ENCODE data around the gene TREM2. TPM values are rescaled to one million over a fixed set of nuclear protein-coding genes. Genes with fewer than 3 reads are reported as not detected.

The TREM2 gene
- total RNA-seq, 2 experiments from 2014 or later, result not detected

DNA sequence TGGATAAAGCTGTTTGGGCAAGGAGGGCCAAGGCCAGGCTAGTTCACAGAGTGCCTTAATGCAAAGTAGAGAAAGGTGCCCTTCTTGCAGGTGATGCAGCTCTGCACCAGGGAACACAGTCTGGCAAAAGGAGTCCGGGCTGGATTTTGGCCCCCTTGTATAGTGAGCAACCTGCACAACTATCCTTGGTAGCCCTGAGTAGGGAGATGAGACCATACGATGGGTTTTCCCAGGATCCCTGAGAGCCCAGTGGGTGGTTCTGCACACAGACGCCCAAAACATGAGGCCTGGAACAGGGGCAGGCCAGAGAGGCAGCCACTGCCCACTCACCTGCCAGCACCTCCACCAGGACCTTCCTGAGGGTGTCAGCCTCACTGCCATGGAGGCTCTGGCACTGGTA lies 2.0 kb downstream of the TREM2 start:
- DNase-seq (no peak), ATAC-seq (ENCODE audit: poor library complexity) (no peak)
- Mint-ChIP-seq H3K27me3 (peaks cover 13% of the 10 kb centered on the region), H3K9me3 (no peaks in the 10 kb centered on the region), H3K27ac (no peak overlapping the region), H3K36me3 (ENCODE audit: low read depth) (no peaks in the 10 kb centered on the region), H3K4me3 (no peak overlapping the region), H3K4me1 (ENCODE audit: low read depth) (no peaks in the 10 kb centered on the region)
- peaks cover 0 to 2% of the 10 kb centered on the region in 2 experiments for H3K27me3 ChIP-seq (ENCODE audit: control insufficient read depth in 1 of 2, insufficient read depth in 2 of 2, low read length in 2 of 2)
- H3K27ac ChIP-seq (ENCODE audit: low read depth in 1 of 2, low read length in 2 of 2), result no peak overlapping the region
- no peaks in the 10 kb centered on the region for H3K4me1 ChIP-seq (ENCODE audit: insufficient read depth, low read length)
- H3K36me3 ChIP-seq (ENCODE audit: insufficient read depth, low read length), result no peaks in the 10 kb centered on the region
- no peak overlapping the region for H3K4me3 ChIP-seq (ENCODE audit: low read length)
- ChIA-PET CTCF (no interaction called here), POLR2A (no interaction called here)
- TF ChIP-seq, protein P1, sequence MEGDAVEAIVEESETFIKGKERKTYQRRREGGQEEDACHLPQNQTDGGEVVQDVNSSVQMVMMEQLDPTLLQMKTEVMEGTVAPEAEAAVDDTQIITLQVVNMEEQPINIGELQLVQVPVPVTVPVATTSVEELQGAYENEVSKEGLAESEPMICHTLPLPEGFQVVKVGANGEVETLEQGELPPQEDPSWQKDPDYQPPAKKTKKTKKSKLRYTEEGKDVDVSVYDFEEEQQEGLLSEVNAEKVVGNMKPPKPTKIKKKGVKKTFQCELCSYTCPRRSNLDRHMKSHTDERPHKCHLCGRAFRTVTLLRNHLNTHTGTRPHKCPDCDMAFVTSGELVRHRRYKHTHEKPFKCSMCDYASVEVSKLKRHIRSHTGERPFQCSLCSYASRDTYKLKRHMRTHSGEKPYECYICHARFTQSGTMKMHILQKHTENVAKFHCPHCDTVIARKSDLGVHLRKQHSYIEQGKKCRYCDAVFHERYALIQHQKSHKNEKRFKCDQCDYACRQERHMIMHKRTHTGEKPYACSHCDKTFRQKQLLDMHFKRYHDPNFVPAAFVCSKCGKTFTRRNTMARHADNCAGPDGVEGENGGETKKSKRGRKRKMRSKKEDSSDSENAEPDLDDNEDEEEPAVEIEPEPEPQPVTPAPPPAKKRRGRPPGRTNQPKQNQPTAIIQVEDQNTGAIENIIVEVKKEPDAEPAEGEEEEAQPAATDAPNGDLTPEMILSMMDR (IDR thresholded peaks at IDR 0.05), result no peak
- intact Hi-C loops (cut with DNase I, micrococcal nuclease), result no loop called here
- H3K9me3 ChIP-seq (ENCODE audit: control insufficient read depth in 1 of 2, insufficient read depth in 1 of 2, low read length in 2 of 2), result no peaks in the 10 kb centered on the region

DNA sequence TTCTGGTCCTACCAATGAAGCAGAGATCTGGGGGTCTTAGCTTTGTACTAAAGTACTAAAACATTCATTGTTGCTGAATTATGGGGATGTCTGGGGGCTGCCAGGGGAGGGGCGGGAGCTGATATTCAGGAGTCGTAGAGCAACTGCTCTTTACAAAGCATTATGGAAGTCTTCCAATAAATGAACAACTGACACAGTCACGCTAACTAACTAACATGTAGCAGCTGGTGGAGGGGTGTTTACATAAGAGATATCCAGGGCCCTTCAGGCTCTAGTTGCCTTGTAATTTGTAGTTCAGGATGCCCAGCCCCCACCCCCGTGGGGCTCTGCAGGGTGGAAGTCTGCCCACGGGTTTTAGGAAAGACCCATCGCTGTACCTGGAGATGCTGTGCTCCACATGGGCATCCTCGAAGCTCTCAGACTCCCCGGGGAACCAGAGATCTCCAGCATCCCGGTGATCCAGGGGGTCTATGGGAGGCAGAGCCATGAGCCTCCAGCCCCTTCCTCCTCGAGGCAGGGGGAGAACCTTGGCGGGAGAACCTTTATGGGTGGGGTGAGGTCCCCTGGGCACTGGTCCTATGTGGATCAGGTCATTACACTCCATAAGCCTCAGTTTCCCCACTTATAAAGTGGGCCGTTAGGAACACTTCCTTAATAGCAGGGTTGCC lies 3.4 kb downstream of the TREM2 start:
- Mint-ChIP-seq H3K4me1 (ENCODE audit: low read depth) (no peaks in the 10 kb centered on the region), H3K4me3 (no peak overlapping the region), H3K27ac (no peak overlapping the region), H3K9me3 (no peaks in the 10 kb centered on the region), H3K36me3 (ENCODE audit: low read depth) (no peaks in the 10 kb centered on the region), H3K27me3 (peaks cover 13% of the 10 kb centered on the region)
- ChIA-PET CTCF (no interaction called here), POLR2A (no interaction called here)
- TF ChIP-seq, protein P1 (IDR thresholded peaks at IDR 0.05), result no peak
- H3K27me3 ChIP-seq (ENCODE audit: control insufficient read depth in 1 of 2, insufficient read depth in 2 of 2, low read length in 2 of 2), result peaks cover 0 to 2% of the 10 kb centered on the region in 2 experiments
- intact Hi-C loops (cut with DNase I, micrococcal nuclease), result loop anchor here in 1 of 2 experiments (5.0 kb wide), 1 partner anchor 42 kb away; no protein-coding TSS in a partner anchor
- no peaks in the 10 kb centered on the region for H3K4me1 ChIP-seq (ENCODE audit: insufficient read depth, low read length)
- H3K27ac ChIP-seq (ENCODE audit: low read depth in 1 of 2, low read length in 2 of 2), result no peak overlapping the region
- H3K9me3 ChIP-seq (ENCODE audit: control insufficient read depth in 1 of 2, insufficient read depth in 1 of 2, low read length in 2 of 2), result no peaks in the 10 kb centered on the region
- DNase-seq (no peak), ATAC-seq (ENCODE audit: poor library complexity) (no peak)
- no peak overlapping the region for H3K4me3 ChIP-seq (ENCODE audit: low read length)
- no peaks in the 10 kb centered on the region for H3K36me3 ChIP-seq (ENCODE audit: insufficient read depth, low read length)

DNA sequence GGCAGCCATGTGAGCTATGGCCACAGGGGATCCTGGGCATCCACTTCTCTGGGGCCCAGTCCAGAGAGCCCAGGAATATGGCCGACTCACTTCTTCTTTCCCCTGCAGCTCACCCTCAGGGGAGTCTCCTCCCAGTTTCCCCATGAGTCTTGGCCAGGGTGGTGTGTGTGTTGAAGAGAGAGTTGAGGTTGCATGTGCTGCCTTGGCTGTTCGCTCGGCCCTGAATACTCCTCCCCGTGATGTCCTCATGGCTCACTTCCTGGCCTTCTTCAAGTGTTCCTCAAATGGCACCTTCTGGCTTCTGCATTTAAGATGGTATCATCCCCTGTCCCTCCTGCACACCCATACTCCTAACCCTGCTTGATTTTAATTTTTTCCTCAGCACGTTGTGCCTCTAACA lies 5.6 kb downstream of the TREM2 start:
- peak in 3 of 14 experiments; percentile 8 to 49 (median 27) for DNase-seq
- H3K27ac ChIP-seq (ENCODE audit: low read depth in 1 of 2, low read length in 2 of 2), result no peak overlapping the region
- Mint-ChIP-seq H3K27ac (no peak overlapping the region), H3K36me3 (ENCODE audit: low read depth) (no peaks in the 10 kb centered on the region), H3K27me3 (peaks cover 9% of the 10 kb centered on the region), H3K9me3 (no peaks in the 10 kb centered on the region), H3K4me1 (ENCODE audit: low read depth) (no peaks in the 10 kb centered on the region), H3K4me3 (no peak overlapping the region)
- no peaks in the 10 kb centered on the region for H3K4me1 ChIP-seq (ENCODE audit: insufficient read depth, low read length)
- H3K27me3 ChIP-seq (ENCODE audit: control insufficient read depth in 1 of 2, insufficient read depth in 2 of 2, low read length in 2 of 2), result no peaks in the 10 kb centered on the region
- ChIA-PET CTCF (no interaction called here), POLR2A (no interaction called here)
- no peaks in the 10 kb centered on the region for H3K9me3 ChIP-seq (ENCODE audit: control insufficient read depth in 1 of 2, insufficient read depth in 1 of 2, low read length in 2 of 2)
- TF ChIP-seq, protein P1 (IDR thresholded peaks at IDR 0.05), result no peak
- no peaks in the 10 kb centered on the region for H3K36me3 ChIP-seq (ENCODE audit: insufficient read depth, low read length)
- ATAC-seq (ENCODE audit: poor library complexity), result no peak
- no peak overlapping the region for H3K4me3 ChIP-seq (ENCODE audit: low read length)
- intact Hi-C loops (cut with DNase I, micrococcal nuclease), result loop anchor here in 1 of 2 experiments (5.0 kb wide), 1 partner anchor 40 kb away; no protein-coding TSS in a partner anchor
